Measurements from ENCODE around the gene PPP1R14B.
A peak's percentile ranks its signal among the peaks of the same experiment; 100 is the strongest.

The PPP1R14B gene

GRCh38 chr11:64258356-64258755, 11.6 kb upstream of the PPP1R14B start:
- Mint-ChIP-seq H3K36me3 (ENCODE audit: low read depth) (peaks cover 16% of the 10 kb centered on the region), H3K4me3 (no peak overlapping the region), H3K27ac (no peak overlapping the region), H3K27me3 (no peaks in the 10 kb centered on the region), H3K9me3 (no peaks in the 10 kb centered on the region), H3K4me1 (ENCODE audit: low read depth) (peaks cover 13% of the 10 kb centered on the region)

- Mint-ChIP-seq H3K4me1 (ENCODE audit: low read depth) (peaks cover 20% of the 10 kb centered on the region), H3K4me3 (no peak overlapping the region), H3K36me3 (ENCODE audit: low read depth) (peaks cover 13% of the 10 kb centered on the region), H3K27ac (no peak overlapping the region), H3K27me3 (no peaks in the 10 kb centered on the region), H3K9me3 (no peaks in the 10 kb centered on the region)
Measured at GRCh38 chr11:64256300-64256699, 9.6 kb upstream of the PPP1R14B start.

- no peaks in the 10 kb centered on the region for H3K9me3 Mint-ChIP-seq
- no peak overlapping the region for H3K27ac Mint-ChIP-seq
- peaks cover 13% of the 10 kb centered on the region for H3K36me3 Mint-ChIP-seq (ENCODE audit: low read depth)
- H3K4me3 Mint-ChIP-seq, result no peak overlapping the region
- H3K4me1 Mint-ChIP-seq (ENCODE audit: low read depth), result peaks cover 20% of the 10 kb centered on the region
- no peaks in the 10 kb centered on the region for H3K27me3 Mint-ChIP-seq
Measured at GRCh38 chr11:64255135-64256128, 8.7 kb upstream of the PPP1R14B start.

DNA sequence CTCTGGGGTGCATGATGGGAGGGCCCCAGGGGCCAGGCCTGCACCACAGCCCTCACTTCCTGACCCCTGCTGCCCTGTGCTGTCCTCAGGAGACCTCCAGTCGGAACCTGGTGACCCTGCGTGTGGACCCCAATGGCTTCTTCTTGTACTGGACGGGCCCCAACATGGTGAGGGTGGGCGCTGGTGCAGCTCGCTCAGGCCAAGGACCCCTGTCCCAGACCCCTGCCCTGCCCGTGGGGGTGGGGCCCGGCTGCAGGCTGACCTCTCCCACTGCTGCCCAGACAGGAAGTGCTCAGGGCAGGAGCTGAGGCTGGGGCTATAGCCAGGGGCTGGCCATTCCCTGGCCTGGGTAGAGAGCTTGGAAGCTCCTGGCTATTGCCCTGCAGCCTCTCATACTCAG, 7.6 kb upstream of the PPP1R14B start:
- H3K4me3 Mint-ChIP-seq, result no peak overlapping the region
- H3K27me3 Mint-ChIP-seq, result no peaks in the 10 kb centered on the region
- no peak overlapping the region for H3K27ac Mint-ChIP-seq
- peaks cover 2% of the 10 kb centered on the region for H3K36me3 Mint-ChIP-seq (ENCODE audit: low read depth)
- no peaks in the 10 kb centered on the region for H3K9me3 Mint-ChIP-seq
- peaks cover 13% of the 10 kb centered on the region for H3K4me1 Mint-ChIP-seq (ENCODE audit: low read depth)

DNA sequence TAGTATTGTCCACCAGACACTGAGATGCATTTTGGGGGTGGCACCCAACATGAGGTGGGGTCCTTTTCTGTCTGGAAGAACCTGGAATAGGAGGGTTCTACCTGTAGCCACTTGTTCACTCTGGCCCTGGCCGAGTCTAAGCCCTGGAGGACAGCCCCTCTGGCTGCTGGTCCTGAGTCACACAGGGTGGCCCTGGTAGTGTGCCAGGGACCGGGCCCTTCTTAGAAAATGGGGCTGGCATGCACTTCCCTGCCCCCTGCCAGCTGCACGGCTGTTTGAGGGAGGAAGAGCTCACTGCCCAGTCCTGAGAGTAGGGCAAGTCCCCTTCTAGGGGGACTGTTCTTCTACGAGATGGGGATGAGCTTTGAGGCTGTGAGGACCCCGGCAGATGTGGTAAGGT, 6.7 kb upstream of the PPP1R14B start:
- no peaks in the 10 kb centered on the region for H3K9me3 Mint-ChIP-seq
- no peak overlapping the region for H3K4me3 Mint-ChIP-seq
- peaks cover 12% of the 10 kb centered on the region for H3K4me1 Mint-ChIP-seq (ENCODE audit: low read depth)
- no peaks in the 10 kb centered on the region for H3K36me3 Mint-ChIP-seq (ENCODE audit: low read depth)
- no peaks in the 10 kb centered on the region for H3K27me3 Mint-ChIP-seq
- H3K27ac Mint-ChIP-seq, result no peak overlapping the region

- H3K4me3 Mint-ChIP-seq, result no peak overlapping the region
Measured at GRCh38 chr11:64253043-64253442, 6.3 kb upstream of the PPP1R14B start.

GRCh38 chr11:64252003-64252872, 5.5 kb upstream of the PPP1R14B start:
- Mint-ChIP-seq H3K27ac (peak overlapping the region; percentile 31), H3K4me1 (ENCODE audit: low read depth) (peaks cover 17% of the 10 kb centered on the region), H3K4me3 (peak overlapping the region; percentile 85), H3K9me3 (no peaks in the 10 kb centered on the region), H3K36me3 (ENCODE audit: low read depth) (no peaks in the 10 kb centered on the region), H3K27me3 (no peaks in the 10 kb centered on the region)

More at GRCh38 chr11:64253043-64253442, 6.3 kb upstream of the PPP1R14B start:
- Mint-ChIP-seq H3K27ac (no peak overlapping the region), H3K4me1 (ENCODE audit: low read depth) (peaks cover 13% of the 10 kb centered on the region), H3K27me3 (no peaks in the 10 kb centered on the region), H3K9me3 (no peaks in the 10 kb centered on the region), H3K36me3 (ENCODE audit: low read depth) (no peaks in the 10 kb centered on the region)

GRCh38 chr11:64251753-64252002, 4.9 kb upstream of the PPP1R14B start:
- Mint-ChIP-seq H3K27ac (peak overlapping the region; percentile 31), H3K4me1 (ENCODE audit: low read depth) (peaks cover 17% of the 10 kb centered on the region)

GRCh38 chr11:64251016-64251752, 4.4 kb upstream of the PPP1R14B start, which contains the start of gene PLCB3:
Gene PLCB3 (plus strand): TSS chr11:64251530. CDS start chr11:64251650, 120 bp downstream.
- Mint-ChIP-seq H3K36me3 (ENCODE audit: low read depth) (no peaks in the 10 kb centered on the region), H3K27me3 (no peaks in the 10 kb centered on the region), H3K9me3 (no peaks in the 10 kb centered on the region), H3K4me3 (peak within 1 kb of the TSS; percentile 85), H3K4me1 (ENCODE audit: low read depth) (peaks cover 17% of the 10 kb centered on the region), H3K27ac (peak within 1 kb of the TSS; percentile 52)

More at GRCh38 chr11:64251753-64252002, 4.9 kb upstream of the PPP1R14B start:
- Mint-ChIP-seq H3K27me3 (no peaks in the 10 kb centered on the region), H3K36me3 (ENCODE audit: low read depth) (no peaks in the 10 kb centered on the region), H3K4me3 (peak overlapping the region; percentile 85), H3K9me3 (no peaks in the 10 kb centered on the region)

- H3K4me3 Mint-ChIP-seq, result peak overlapping the region; percentile 69
- no peaks in the 10 kb centered on the region for H3K9me3 Mint-ChIP-seq
- H3K27ac Mint-ChIP-seq, result no peak overlapping the region
- H3K36me3 Mint-ChIP-seq (ENCODE audit: low read depth), result no peaks in the 10 kb centered on the region
- peaks cover 17% of the 10 kb centered on the region for H3K4me1 Mint-ChIP-seq (ENCODE audit: low read depth)
- no peaks in the 10 kb centered on the region for H3K27me3 Mint-ChIP-seq
Measured at GRCh38 chr11:64250415-64251015, 3.8 kb upstream of the PPP1R14B start.

GRCh38 chr11:64249563-64250414, 3.0 kb upstream of the PPP1R14B start:
- Mint-ChIP-seq H3K9me3 (no peaks in the 10 kb centered on the region), H3K4me1 (ENCODE audit: low read depth) (peaks cover 17% of the 10 kb centered on the region), H3K36me3 (ENCODE audit: low read depth) (no peaks in the 10 kb centered on the region), H3K4me3 (no peak overlapping the region), H3K27ac (peak overlapping the region; percentile 14), H3K27me3 (no peaks in the 10 kb centered on the region)

GRCh38 chr11:64249038-64249437, 2.3 kb upstream of the PPP1R14B start:
- Mint-ChIP-seq H3K9me3 (no peaks in the 10 kb centered on the region), H3K4me3 (no peak overlapping the region), H3K4me1 (ENCODE audit: low read depth) (peaks cover 20% of the 10 kb centered on the region)

DNA sequence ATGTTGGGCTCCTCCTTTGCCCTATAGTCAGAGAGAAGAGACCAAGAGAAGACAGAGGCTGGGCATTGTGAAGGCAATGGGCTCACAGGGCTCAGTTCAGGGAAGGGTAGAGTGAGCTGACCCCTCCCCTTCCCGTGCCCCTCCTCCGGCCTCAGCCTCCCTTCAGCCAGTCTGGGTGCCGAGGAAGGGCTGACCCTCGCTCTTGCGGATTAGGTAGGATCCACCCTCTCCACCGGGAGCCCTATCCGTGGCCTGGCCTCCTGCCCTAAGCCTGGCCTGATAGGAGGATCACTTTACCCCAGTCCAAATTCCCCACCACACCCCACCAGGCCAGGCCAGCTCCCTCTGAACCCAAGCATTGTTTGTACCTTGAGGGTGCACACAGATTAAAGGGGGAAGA, 1.8 kb upstream of the PPP1R14B start:
- no peak overlapping the region for H3K4me3 Mint-ChIP-seq
- no peak overlapping the region for H3K27ac Mint-ChIP-seq
- H3K27me3 Mint-ChIP-seq, result no peaks in the 10 kb centered on the region
- H3K4me1 Mint-ChIP-seq (ENCODE audit: low read depth), result peaks cover 24% of the 10 kb centered on the region
- no peaks in the 10 kb centered on the region for H3K9me3 Mint-ChIP-seq
- peaks cover 7% of the 10 kb centered on the region for H3K36me3 Mint-ChIP-seq (ENCODE audit: low read depth)

More at GRCh38 chr11:64249038-64249437, 2.3 kb upstream of the PPP1R14B start:
- Mint-ChIP-seq H3K27me3 (no peaks in the 10 kb centered on the region), H3K27ac (no peak overlapping the region), H3K36me3 (ENCODE audit: low read depth) (peaks cover 2% of the 10 kb centered on the region)

Measured in stimulated activated naive CD8-positive, alpha-beta T cell treated with anti-CD3 and anti-CD28 coated beads, Interleukin-15, Interleukin-2, amounts not matched to agents 100 ng/mL and 50 ng/mL, for 24 hours (primary cell).